ENCODE results near the gene SMIM24. TPM values are rescaled to one million over a fixed set of nuclear protein-coding genes. Genes with fewer than 3 reads are reported as not detected.

SMIM24 gene
- total and polyA plus RNA-seq, 9 of the 15 experiments (the other 6 are each of a cell fraction or from before 2014, with no cell fraction given) = 0.45 to 12.3 (median 1.4) TPM; not detected in 1

- 4% methylated on average over 4 of the region's 7 CpGs for WGBS (ENCODE audit: insufficient coverage, low coverage, missing lambda C conversion rate)
Measured at GRCh38 chr19:3479177-3479833, 1.0 kb downstream of the SMIM24 start.

More at GRCh38 chr19:3479177-3479833, 1.0 kb downstream of the SMIM24 start:
- POLR2A ChIA-PET = interaction anchor here (0.5 to 1.9 kb wide), 14 partner anchors 10 to 1138 kb away, joined by 3 to 8 read pairs (median 4); partner anchors contain the start of gene DOHH
- Histone ChIP-seq H3K4me3 (peak overlapping the region; percentile 43), H3K36me3 (ENCODE audit: control insufficient read depth, insufficient read depth, low read length) (no peaks in the 10 kb centered on the region), H3K27me3 (ENCODE audit: control insufficient read depth in 2 of 2, insufficient read depth in 2 of 2, low read length in 2 of 2) (peaks cover 21 to 27% of the 10 kb centered on the region in 2 experiments; a peak in 3 of 5 replicates), H3K9me3 (replicated peaks; ENCODE audit: control insufficient read depth, insufficient read depth, low read depth, low read length) (no peaks in the 10 kb centered on the region), H2AFZ (ENCODE audit: low read depth, low read length) (peak overlapping the region; percentile 74), H3K27ac (ENCODE audit: extremely low read depth, low read depth, low read length) (no peak overlapping the region), H3K79me2 (ENCODE audit: control insufficient read depth, insufficient read depth, low read length) (no peaks in the 10 kb centered on the region), H3K4me1 (replicated peaks in 1 of 2; ENCODE audit: control insufficient read depth in 2 of 2, insufficient read depth in 2 of 2, low read length in 2 of 2) (peaks cover 11 to 45% of the 10 kb centered on the region in 2 experiments), H3K9me1 (ENCODE audit: control insufficient read depth, insufficient read depth, low read length) (no peaks in the 10 kb centered on the region), H3K4me2 (ENCODE audit: insufficient read depth, low read length) (peak overlapping the region; percentile 80), H3K9ac (ENCODE audit: insufficient read depth in 1 of 2, low read depth in 2 of 2, low read length in 2 of 2) (no peak overlapping the region), H4K20me1 (replicated peaks; ENCODE audit: control insufficient read depth, insufficient read depth, low read length) (peaks cover 8% of the 10 kb centered on the region; the same call in 1 of the 2 replicates)
- BruUV-seq (replicated peaks) = no TSS peak
- TF ChIP-seq PKNOX1 (IDR thresholded peaks at IDR 0.05) (0 out of 2 replicates have a peak, but pooled peaks have one; percentile 12), ZNF395 (CRISPR knock-in tag; IDR thresholded peaks at IDR 0.05) (no peak), HLTF (IDR thresholded peaks at IDR 0.05) (0 out of 2 replicates have a peak, but pooled peaks have one; percentile 48), NRF1 (conservative IDR thresholded peaks at IDR 0.05 in 1 of 2, IDR thresholded peaks at IDR 0.05 in 1 of 2) (0 out of 4 replicates have a peak, but pooled peaks of 1 of the 2 experiments have one; percentile 20), TBP (optimal IDR thresholded peaks at IDR 0.05; ENCODE audit: low read depth, low read length) (peak; percentile 83), VEZF1 (CRISPR knock-in tag; IDR thresholded peaks at IDR 0.05) (peak; percentile 49; the same call in 1 of the 2 replicates), MTA3 (IDR thresholded peaks at IDR 0.05; ENCODE audit: borderline replicate concordance) (peak; percentile 96), DLX4 (CRISPR knock-in tag; IDR thresholded peaks at IDR 0.05) (no peak), ZBTB7A (IDR thresholded peaks at IDR 0.05; ENCODE audit: borderline replicate concordance, control insufficient read depth, low read depth, low read length) (peak; percentile 36; the same call in 1 of the 2 replicates), SIN3B (IDR thresholded peaks at IDR 0.05; ENCODE audit: low read depth) (no peak), CREB1 (IDR thresholded peaks at IDR 0.05) (no peak), CREB1 (CRISPR knock-in tag; IDR thresholded peaks at IDR 0.05) (no peak), SMARCA5 (IDR thresholded peaks at IDR 0.05) (peak; percentile 44; the same call in 1 of the 2 replicates), MTA1 (IDR thresholded peaks at IDR 0.05; ENCODE audit: borderline replicate concordance) (no peak), ZNF639 (CRISPR knock-in tag; conservative IDR thresholded peaks at IDR 0.05 in 1 of 2, IDR thresholded peaks at IDR 0.05 in 1 of 2) (no peak)
- FAIRE-seq = peak; percentile 90
- in situ Hi-C loops (cut with MboI) = no loop called here
- peak; percentile 89 for ATAC-seq
- intact Hi-C loops (cut with micrococcal nuclease) = no loop called here
- CTCF ChIA-PET (ENCODE audit: low intra/inter-chr PET ratio) = no interaction called here
- peak; percentile 85 to 96 (median 92) for DNase-seq (ENCODE audit: extremely low read depth in 1 of 4, low spot score in 3 of 4)
